GM23248 (cell line): ENCODE results near the gene PPP1R12B.

Experiments
- EZH2 ChIP-seq: fragments of 200-600 bp; sonication (generic); IDR thresholded peaks from 2 replicates; pipeline ENCODE4 v1.6.1; 2018; ENCODE audit warnings: antibody characterized with exemption, mild to moderate bottlenecking; ENCODE audit not compliant: insufficient read depth, poor library complexity, severe bottlenecking
- EZH2phosphoT487 ChIP-seq: fragments of 200-600 bp; sonication (generic); IDR thresholded peaks from 2 replicates; pipeline ENCODE4 v1.6.1; 2018; ENCODE audit warnings: antibody characterized with exemption, moderate library complexity, mild to moderate bottlenecking, low read depth; ENCODE audit not compliant: insufficient read depth

DNA sequence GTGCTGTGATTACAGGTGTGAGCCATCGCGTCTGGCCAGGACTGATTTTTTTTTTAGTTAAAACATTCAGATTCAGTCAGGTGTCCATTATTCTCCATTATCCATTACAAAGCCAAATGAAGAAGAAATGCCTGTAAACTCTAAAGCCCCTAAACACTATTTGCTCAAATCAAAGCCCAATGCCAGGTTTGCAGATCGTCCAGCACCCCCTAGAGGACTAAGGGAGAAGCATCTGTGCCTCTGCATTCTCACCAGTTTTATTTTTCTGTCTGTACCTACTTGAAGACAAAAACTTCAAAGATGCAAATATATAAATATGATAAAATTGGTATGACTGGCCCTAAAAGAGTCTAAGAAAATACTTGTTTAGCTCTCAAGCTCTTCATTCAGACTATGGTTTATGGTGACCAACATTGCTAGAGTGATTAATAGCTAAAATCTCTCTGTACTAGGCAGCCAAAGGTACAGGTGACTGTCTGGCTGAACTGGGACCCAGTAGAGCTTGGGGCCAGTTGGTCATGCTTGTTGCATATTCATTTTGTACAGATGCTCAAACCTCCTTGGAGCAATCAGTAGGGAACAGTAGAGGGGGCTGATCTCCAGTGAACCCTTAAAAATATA is 223.3 kb downstream of the PPP1R12B start:
- TF ChIP-seq EZH2 = no peak
- TF ChIP-seq EZH2phosphoT487 = no peak
